ENCODE results near the gene CLCN1. TPM values are rescaled to one million over a fixed set of nuclear protein-coding genes. Genes with fewer than 3 reads are reported as not detected.

Gene CLCN1
- total RNA-seq, 1 donor from 2014 or later = not detected

- Mint-ChIP-seq H3K9me3 (no peaks in the 10 kb centered on the region), H3K36me3 (ENCODE audit: low read depth) (peaks cover 47% of the 10 kb centered on the region), H3K4me3 (no peak overlapping the region), H3K4me1 (no peaks in the 10 kb centered on the region), H3K27ac (ENCODE audit: unreplicated experiment) (no peak overlapping the region), H3K27me3 (ENCODE audit: low read depth) (no peaks in the 10 kb centered on the region)
- no peak for DNase-seq (ENCODE audit: low read depth, low spot score)
- no peak for TF ChIP-seq CTCF (conservative IDR thresholded peaks at IDR 0.05)
These were observed 12.2 kb upstream of the CLCN1 start for GRCh38 chr7:143303733-143304132.

- DNase-seq (ENCODE audit: low read depth, low spot score) = no peak
These were observed 11.0 kb upstream of the CLCN1 start for GRCh38 chr7:143304938-143305337.

GRCh38 chr7:143305423-143306070 is 10.4 kb upstream of the CLCN1 start:
- Mint-ChIP-seq H3K9me3 (no peaks in the 10 kb centered on the region), H3K4me1 (no peaks in the 10 kb centered on the region), H3K27ac (ENCODE audit: unreplicated experiment) (no peak overlapping the region), H3K36me3 (ENCODE audit: low read depth) (peaks cover 38% of the 10 kb centered on the region), H3K27me3 (ENCODE audit: low read depth) (no peaks in the 10 kb centered on the region), H3K4me3 (no peak overlapping the region)
- TF ChIP-seq CTCF (conservative IDR thresholded peaks at IDR 0.05) = peak; percentile 70
- peak; percentile 68 for DNase-seq (ENCODE audit: low read depth, low spot score)

More at GRCh38 chr7:143304938-143305337, 11.0 kb upstream of the CLCN1 start:
- TF ChIP-seq CTCF (conservative IDR thresholded peaks at IDR 0.05) = no peak
- H3K27ac Mint-ChIP-seq (ENCODE audit: unreplicated experiment) = no peak overlapping the region
- no peaks in the 10 kb centered on the region for H3K9me3 Mint-ChIP-seq
- peaks cover 41% of the 10 kb centered on the region for H3K36me3 Mint-ChIP-seq (ENCODE audit: low read depth)
- no peak overlapping the region for H3K4me3 Mint-ChIP-seq
- no peaks in the 10 kb centered on the region for H3K4me1 Mint-ChIP-seq
- no peaks in the 10 kb centered on the region for H3K27me3 Mint-ChIP-seq (ENCODE audit: low read depth)

GRCh38 chr7:143308632-143309031 is 7.3 kb upstream of the CLCN1 start:
- no peaks in the 10 kb centered on the region for H3K9me3 Mint-ChIP-seq
- H3K27ac Mint-ChIP-seq (ENCODE audit: unreplicated experiment) = no peak overlapping the region
- no peak overlapping the region for H3K4me3 Mint-ChIP-seq
- H3K27me3 Mint-ChIP-seq (ENCODE audit: low read depth) = no peaks in the 10 kb centered on the region
- TF ChIP-seq CTCF (conservative IDR thresholded peaks at IDR 0.05) = no peak
- H3K36me3 Mint-ChIP-seq (ENCODE audit: low read depth) = peaks cover 43% of the 10 kb centered on the region
- no peaks in the 10 kb centered on the region for H3K4me1 Mint-ChIP-seq
- no peak for DNase-seq (ENCODE audit: low read depth, low spot score)

GRCh38 chr7:143314127-143314526 is 1.8 kb upstream of the CLCN1 start:
- no peaks in the 10 kb centered on the region for H3K9me3 Mint-ChIP-seq
- TF ChIP-seq CTCF (conservative IDR thresholded peaks at IDR 0.05) = no peak
- H3K27me3 Mint-ChIP-seq (ENCODE audit: low read depth) = no peaks in the 10 kb centered on the region
- H3K4me1 Mint-ChIP-seq = no peaks in the 10 kb centered on the region
- H3K36me3 Mint-ChIP-seq (ENCODE audit: low read depth) = peaks cover 19% of the 10 kb centered on the region
- DNase-seq (ENCODE audit: low read depth, low spot score) = no peak
- no peak overlapping the region for H3K4me3 Mint-ChIP-seq
- no peak overlapping the region for H3K27ac Mint-ChIP-seq (ENCODE audit: unreplicated experiment)
